Tibial nerve (tissue), 4 donors: ENCODE data around the gene TSGA10IP.

Experiments
- EP300 ChIP-seq, 2 donors: sonication (generic); formaldehyde crosslinking; IDR thresholded peaks; one replicate each; pipeline ENCODE4 v1.6.1; 2017; ENCODE audit warnings: antibody characterized with exemption in 2 of 2, mild to moderate bottlenecking in 1 of 2
- POLR2A ChIP-seq, 2 donors: fragments of 450-650 bp; IDR thresholded peaks; one replicate each; pipeline ENCODE4 v1.6.1; 2017; ENCODE audit warnings: antibody characterized with exemption in 2 of 2, mild to moderate bottlenecking in 2 of 2, moderate library complexity in 2 of 2
- TF ChIP-seq, protein P1 (sequence below), 5 experiments: fragments of 200-600 bp in 3 of 5; fragments of 450-650 bp in 2 of 5; sonication (generic) in 3 of 5; IDR thresholded peaks; one replicate each; pipeline ENCODE4 v1.5.1; 2016 to 2019; ENCODE audit warnings: antibody characterized with exemption in 5 of 5, mild to moderate bottlenecking in 3 of 5, moderate library complexity in 2 of 5

DNA sequence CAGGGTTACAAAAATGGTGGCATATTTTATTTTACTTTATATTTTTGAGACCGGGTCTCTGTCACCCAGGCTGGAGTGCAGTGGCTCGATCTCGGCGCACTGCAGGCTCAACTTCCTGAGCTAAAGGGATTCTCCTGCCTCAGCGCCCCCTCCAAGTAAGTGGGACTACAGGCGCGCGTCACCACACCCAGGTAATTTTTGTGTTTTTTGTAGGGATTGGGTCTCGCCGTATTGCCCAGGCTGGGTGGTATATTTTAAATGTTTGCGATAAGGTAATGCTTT lies 44.4 kb upstream of the TSGA10IP start:
- TF ChIP-seq EP300 (IDR thresholded peaks at IDR 0.05) (no peak), POLR2A (IDR thresholded peaks at IDR 0.05) (no peak)
- TF ChIP-seq, protein P1, sequence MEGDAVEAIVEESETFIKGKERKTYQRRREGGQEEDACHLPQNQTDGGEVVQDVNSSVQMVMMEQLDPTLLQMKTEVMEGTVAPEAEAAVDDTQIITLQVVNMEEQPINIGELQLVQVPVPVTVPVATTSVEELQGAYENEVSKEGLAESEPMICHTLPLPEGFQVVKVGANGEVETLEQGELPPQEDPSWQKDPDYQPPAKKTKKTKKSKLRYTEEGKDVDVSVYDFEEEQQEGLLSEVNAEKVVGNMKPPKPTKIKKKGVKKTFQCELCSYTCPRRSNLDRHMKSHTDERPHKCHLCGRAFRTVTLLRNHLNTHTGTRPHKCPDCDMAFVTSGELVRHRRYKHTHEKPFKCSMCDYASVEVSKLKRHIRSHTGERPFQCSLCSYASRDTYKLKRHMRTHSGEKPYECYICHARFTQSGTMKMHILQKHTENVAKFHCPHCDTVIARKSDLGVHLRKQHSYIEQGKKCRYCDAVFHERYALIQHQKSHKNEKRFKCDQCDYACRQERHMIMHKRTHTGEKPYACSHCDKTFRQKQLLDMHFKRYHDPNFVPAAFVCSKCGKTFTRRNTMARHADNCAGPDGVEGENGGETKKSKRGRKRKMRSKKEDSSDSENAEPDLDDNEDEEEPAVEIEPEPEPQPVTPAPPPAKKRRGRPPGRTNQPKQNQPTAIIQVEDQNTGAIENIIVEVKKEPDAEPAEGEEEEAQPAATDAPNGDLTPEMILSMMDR (IDR thresholded peaks at IDR 0.05): no peak
